GM12878 (cell line): ENCODE results near the gene SESN1. TPM values are rescaled to one million over a fixed set of nuclear protein-coding genes. Genes with fewer than 3 reads are reported as not detected.

Experiments used
- ATAC-seq: fragments of 200-7000 bp; cut with Tn5 transposase; 3 replicates; pipeline ENCODE4 v1.9.1; 2020; ENCODE audit warnings: mild to moderate bottlenecking, moderate library complexity
- BruUV-seq: library from RNA; stranded (reverse); fragments of 400-500 nt; replicated peaks from 2 replicates; lab custom pipeline; 2021; lab: Mats Ljungman, UMichigan
- CTCF ChIA-PET: fragments of 300-600 bp; sonication (Branson Sonifier 250); formaldehyde crosslinking; extraction: SDS; loops from one replicate; lab custom pipeline; 2021; ENCODE audit warnings: inconsistent platforms; lab: Yijun Ruan, JAX
- POLR2A ChIA-PET: fragments of 350-600 bp; formaldehyde crosslinking; extraction: SDS; loops from one replicate; lab custom pipeline; 2021; ENCODE audit warnings: inconsistent platforms; lab: Charles Lee
- RAD21 ChIA-PET: fragments of 300-600 bp; sonication (Branson Sonifier 250); formaldehyde crosslinking; loops from one replicate; lab custom pipeline; 2023; ENCODE audit warnings: antibody characterized with exemption; ENCODE audit not compliant: unreplicated experiment; lab: Charles Lee
- SMC1A ChIA-PET: fragments of 300-600 bp; sonication (Branson Sonifier 250); formaldehyde crosslinking; loops from one replicate; lab custom pipeline; 2023; ENCODE audit not compliant: unreplicated experiment, uncharacterized antibody; lab: Charles Lee
- DNase-seq: peaks from one replicate; pipeline ENCODE4 v3.0.0-alpha.2; 2011; ENCODE audit warnings: low read depth, low spot score
- FAIRE-seq: peaks from 3 replicates; lab custom pipeline; 2011; peaks lifted over from hg19 to GRCh38; lab: Jason Lieb, UNC
- H2AFZ ChIP-seq: 2 replicates; pipeline ENCODE4 v1.6.0; 2011; ENCODE audit warnings: low read depth, low read length, control low read depth; ENCODE audit not compliant: control insufficient read depth
- H3K27ac ChIP-seq: 2 replicates; pipeline ENCODE4 v1.5.1; 2011; ENCODE audit warnings: control low read depth; ENCODE audit not compliant: control insufficient read depth, insufficient read depth
- H3K27me3 ChIP-seq, 2 experiments: replicated peaks in 1 of 2; 2 replicates each; pipeline versions ENCODE4 v1.6.0 to v1.6.1; 2011; ENCODE audit warnings: low read length in 1 of 2; ENCODE audit not compliant: control insufficient read depth in 2 of 2, insufficient read depth in 2 of 2
- H3K36me3 ChIP-seq, 2 experiments: 2 replicates each; pipeline ENCODE4 v1.5.1; 2011; ENCODE audit warnings: low read length in 1 of 2; ENCODE audit not compliant: control insufficient read depth in 2 of 2, insufficient read depth in 2 of 2
- H3K4me1 ChIP-seq: 2 replicates; pipeline ENCODE4 v1.6.1; 2011; ENCODE audit warnings: mild to moderate bottlenecking, low read length, moderate library complexity, mixed read lengths; ENCODE audit not compliant: control insufficient read depth, insufficient read depth
- H3K4me2 ChIP-seq: 2 replicates; pipeline ENCODE4 v1.6.0; 2011; ENCODE audit warnings: control low read depth; ENCODE audit not compliant: control insufficient read depth, insufficient read depth
- H3K4me3 ChIP-seq: fragments of 200-600 bp; sonication (generic); 2 replicates; pipeline ENCODE4 v1.5.1; 2016
- H3K79me2 ChIP-seq: 2 replicates; pipeline ENCODE4 v1.6.0; 2011; ENCODE audit warnings: low read length; ENCODE audit not compliant: control insufficient read depth, insufficient read depth
- H3K9ac ChIP-seq: 2 replicates; pipeline ENCODE4 v1.8.0; 2011; ENCODE audit warnings: low read length, control low read depth, mixed read lengths; ENCODE audit not compliant: control insufficient read depth, insufficient read depth
- H3K9me3 ChIP-seq: replicated peaks from 3 replicates; pipeline ENCODE4 v1.5.1; 2011; ENCODE audit warnings: mild to moderate bottlenecking, low read length; ENCODE audit not compliant: control insufficient read depth, insufficient read depth
- H4K20me1 ChIP-seq: 2 replicates; pipeline ENCODE4 v1.6.0; 2011; ENCODE audit not compliant: control insufficient read depth, insufficient read depth
- GATAD2B ChIP-seq: fragments of 450-650 bp; conservative IDR thresholded peaks from 2 replicates; pipeline ENCODE4 v1.6.1; 2017; ENCODE audit warnings: low read depth, mild to moderate bottlenecking, moderate library complexity
- MLLT1 ChIP-seq: fragments of 450-650 bp; IDR thresholded peaks from 2 replicates; pipeline ENCODE4 v1.6.1; 2016; ENCODE audit warnings: mild to moderate bottlenecking
- NFYB ChIP-seq: IDR thresholded peaks from 2 replicates; pipeline ENCODE4 v1.6.1; 2011; ENCODE audit warnings: low read depth, mild to moderate bottlenecking, low read length, improper control_type of control experiment, moderate library complexity; ENCODE audit not compliant: insufficient read depth
- NRF1 ChIP-seq: conservative IDR thresholded peaks from 2 replicates; pipeline ENCODE4 v1.6.1; 2011; ENCODE audit warnings: mild to moderate bottlenecking, low read depth, low read length, improper control_type of control experiment
- SREBF1 ChIP-seq: IDR thresholded peaks from 2 replicates; pipeline ENCODE4 v1.6.1; 2012; ENCODE audit warnings: mild to moderate bottlenecking, low read length
- STAT3 ChIP-seq: IDR thresholded peaks from 2 replicates; pipeline ENCODE4 v1.6.1; 2011; ENCODE audit warnings: low read depth, low read length, improper control_type of control experiment
- TARDBP ChIP-seq: IDR thresholded peaks from 2 replicates; pipeline ENCODE4 v1.6.1; 2016; ENCODE audit warnings: borderline replicate concordance
- TCF12 ChIP-seq: IDR thresholded peaks from 2 replicates; pipeline ENCODE4 v1.6.1; 2011; ENCODE audit warnings: low read depth, mild to moderate bottlenecking, low read length
- WGBS: methylation state at CpG from one replicate; pipeline ENCODE4 v1.1.6; 2016; ENCODE audit warnings: low lambda C conversion rate; ENCODE audit not compliant: insufficient replicate concordance, insufficient coverage; ENCODE audit errors: missing lambda C conversion rate; 5-methylcytosine and 5-hydroxymethylcytosine counted together
- in situ Hi-C: fragments of 300-500 bp; cut with MboI; formaldehyde crosslinking; loops from 9 replicates; pipeline ENCODE4 v1.14.3; 2018; ENCODE audit warnings: mixed read lengths
- intact Hi-C: fragments of 100-400 bp; cut with micrococcal nuclease; formaldehyde crosslinking; loops from one replicate; pipeline ENCODE4 v1.14.2; 2022; ENCODE audit not compliant: unreplicated experiment
- polyA plus RNA-seq, 11 experiments: library from polyadenylated mRNA; depleted of rRNA in 4 of 11; unstranded in 6 of 11; stranded (reverse) in 5 of 11; fragments of >200 nt; fragmentation: Nextera tagmentation in 4 of 11; fragmentation: Illumina TruSeq in 1 of 11; extraction: Ambion mirVana in 4 of 11; extraction: Trizol in 1 of 11; gene quantifications; 1 replicate in 1 of 11; 2 replicates in 10 of 11; pipeline versions ENCODE4 v1.2.1 to v1.2.3, GENCODE V29; 2011 to 2016; ENCODE audit warnings: inconsistent platforms in 2 of 11, missing spikeins in 2 of 11, low read depth in 1 of 11
- total RNA-seq, 4 experiments: library from RNA; depleted of rRNA in 3 of 4; stranded (reverse); fragments of >200 nt in 3 of 4; fragmentation: Illumina TruSeq in 1 of 4; extraction: Trizol in 1 of 4; gene quantifications; 2 replicates each; pipeline versions ENCODE4 v1.2.1 to v1.2.3, GENCODE V29; 2013 to 2021
- TF ChIP-seq, protein P1 (sequence below): fragments of 450-650 bp; IDR thresholded peaks from 2 replicates; pipeline ENCODE4 v1.6.1; 2016; ENCODE audit warnings: mild to moderate bottlenecking, moderate library complexity, borderline replicate concordance

SESN1 gene
- total and polyA plus RNA-seq, 10 of the 15 experiments (the other 5 are each of a cell fraction or from before 2014, with no cell fraction given) = 1.3 to 13.0 (median 3.3) TPM

DNA sequence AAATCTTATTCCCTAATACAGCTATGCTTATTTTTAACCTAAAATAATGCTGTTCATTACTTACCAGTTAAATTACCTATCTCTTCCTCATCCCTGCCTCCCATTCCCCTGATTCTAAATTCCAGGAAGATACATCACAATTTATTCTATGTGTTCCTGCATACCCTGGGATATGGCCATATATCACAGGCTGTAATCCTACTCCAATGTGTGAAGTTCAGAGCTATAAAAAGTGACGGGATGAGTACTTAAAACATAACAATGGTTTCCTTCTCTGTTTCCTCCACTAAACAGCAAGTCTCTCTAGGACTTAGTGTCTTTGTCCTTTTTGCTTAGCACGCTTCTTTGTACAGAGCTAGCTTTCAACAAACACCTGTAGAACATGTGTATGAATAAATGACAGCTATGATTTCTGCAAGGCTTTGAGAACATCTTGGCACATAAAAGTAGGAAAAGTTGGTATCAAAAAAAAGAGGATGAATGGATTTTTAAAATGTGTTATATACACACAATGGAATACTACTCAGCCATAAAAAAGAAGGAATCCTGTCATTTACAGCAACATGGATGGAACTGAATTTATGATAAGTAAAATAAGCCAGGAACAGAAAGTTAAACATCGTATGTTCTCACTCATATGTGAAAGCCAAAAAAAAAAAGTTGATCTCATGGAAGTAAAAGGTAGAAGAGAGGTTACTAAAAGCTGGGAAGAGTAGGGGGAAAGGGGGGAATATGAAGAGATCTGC, 45.8 kb downstream of the SESN1 start (continued):
- TF ChIP-seq, protein P1, sequence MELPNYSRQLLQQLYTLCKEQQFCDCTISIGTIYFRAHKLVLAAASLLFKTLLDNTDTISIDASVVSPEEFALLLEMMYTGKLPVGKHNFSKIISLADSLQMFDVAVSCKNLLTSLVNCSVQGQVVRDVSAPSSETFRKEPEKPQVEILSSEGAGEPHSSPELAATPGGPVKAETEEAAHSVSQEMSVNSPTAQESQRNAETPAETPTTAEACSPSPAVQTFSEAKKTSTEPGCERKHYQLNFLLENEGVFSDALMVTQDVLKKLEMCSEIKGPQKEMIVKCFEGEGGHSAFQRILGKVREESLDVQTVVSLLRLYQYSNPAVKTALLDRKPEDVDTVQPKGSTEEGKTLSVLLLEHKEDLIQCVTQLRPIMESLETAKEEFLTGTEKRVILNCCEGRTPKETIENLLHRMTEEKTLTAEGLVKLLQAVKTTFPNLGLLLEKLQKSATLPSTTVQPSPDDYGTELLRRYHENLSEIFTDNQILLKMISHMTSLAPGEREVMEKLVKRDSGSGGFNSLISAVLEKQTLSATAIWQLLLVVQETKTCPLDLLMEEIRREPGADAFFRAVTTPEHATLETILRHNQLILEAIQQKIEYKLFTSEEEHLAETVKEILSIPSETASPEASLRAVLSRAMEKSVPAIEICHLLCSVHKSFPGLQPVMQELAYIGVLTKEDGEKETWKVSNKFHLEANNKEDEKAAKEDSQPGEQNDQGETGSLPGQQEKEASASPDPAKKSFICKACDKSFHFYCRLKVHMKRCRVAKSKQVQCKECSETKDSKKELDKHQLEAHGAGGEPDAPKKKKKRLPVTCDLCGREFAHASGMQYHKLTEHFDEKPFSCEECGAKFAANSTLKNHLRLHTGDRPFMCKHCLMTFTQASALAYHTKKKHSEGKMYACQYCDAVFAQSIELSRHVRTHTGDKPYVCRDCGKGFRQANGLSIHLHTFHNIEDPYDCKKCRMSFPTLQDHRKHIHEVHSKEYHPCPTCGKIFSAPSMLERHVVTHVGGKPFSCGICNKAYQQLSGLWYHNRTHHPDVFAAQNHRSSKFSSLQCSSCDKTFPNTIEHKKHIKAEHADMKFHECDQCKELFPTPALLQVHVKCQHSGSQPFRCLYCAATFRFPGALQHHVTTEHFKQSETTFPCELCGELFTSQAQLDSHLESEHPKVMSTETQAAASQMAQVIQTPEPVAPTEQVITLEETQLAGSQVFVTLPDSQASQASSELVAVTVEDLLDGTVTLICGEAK = no peak
- TF ChIP-seq SREBF1 (no peak), TCF12 (no peak), STAT3 (no peak)

- SMC1A ChIA-PET = no interaction called here
- in situ Hi-C loops (no loop called here), intact Hi-C loops (no loop called here)
- Histone ChIP-seq H3K9me3 (no peaks in the 10 kb centered on the region), H3K4me3 (no peak overlapping the region), H3K27me3 (no peaks in the 10 kb centered on the region), H3K36me3 (no peaks in the 10 kb centered on the region), H2AFZ (no peak overlapping the region), H3K9ac (no peak overlapping the region), H3K4me1 (peaks cover 14% of the 10 kb centered on the region), H3K4me2 (no peak overlapping the region), H3K27ac (no peak overlapping the region), H3K79me2 (no peaks in the 10 kb centered on the region), H4K20me1 (no peaks in the 10 kb centered on the region)
- ATAC-seq = no peak
- WGBS = 7% methylated on average over 1 of the region's 1 CpG
- POLR2A ChIA-PET = interaction anchor here (1.0 kb wide), 1 partner anchor 13 kb away, joined by 3 read pairs; no protein-coding TSS in a partner anchor
- CTCF ChIA-PET = interaction anchor here (0.8 to 2.3 kb wide), 2 partner anchors 11 to 23 kb away, joined by 3 to 9 read pairs; no protein-coding TSS in a partner anchor
- RAD21 ChIA-PET = no interaction called here
- TF ChIP-seq NRF1 (no peak), TARDBP (no peak), GATAD2B (no peak), NFYB (no peak), MLLT1 (no peak)
- DNase-seq = no peak
- no peak for FAIRE-seq
- no TSS peak for BruUV-seq
Measured at GRCh38 chr6:109048176-109048575, 46.5 kb downstream of the SESN1 start.
